Liver (tissue), 9 donors: ENCODE measurements around the gene CDCA4. TPM values are rescaled to one million over a fixed set of nuclear protein-coding genes. Genes with fewer than 3 reads are reported as not detected.
"Not testable (repeated sequence)": the region's sequence is repeated elsewhere in the genome, so short reads cannot be mapped to it uniquely, and the experiment has no call there.

Experiments used
- DNase-seq: peaks from one replicate; pipeline ENCODE4 v3.0.0-alpha.2; 2017; ENCODE audit warnings: low spot score
- H3K27ac ChIP-seq, 2 donors: one replicate each; pipeline ENCODE4 v1.7.0; 2013; ENCODE audit warnings: inconsistent platforms in 2 of 2, low read length in 2 of 2, control low read depth in 1 of 2, low read depth in 1 of 2, mild to moderate bottlenecking in 1 of 2
- H3K27me3 ChIP-seq, 4 donors: one replicate each; pipeline versions ENCODE4 v1.6.1 to v1.7.0; 2013; ENCODE audit warnings: low read length in 3 of 4, inconsistent platforms in 1 of 4, mild to moderate bottlenecking in 1 of 4, moderate library complexity in 1 of 4; ENCODE audit not compliant: control insufficient read depth in 4 of 4, insufficient read depth in 4 of 4
- H3K36me3 ChIP-seq, 4 donors: one replicate each; pipeline versions ENCODE4 v1.6.1 to v1.7.0; 2013; ENCODE audit warnings: low read length in 3 of 4, mild to moderate bottlenecking in 3 of 4, low read depth in 1 of 4, moderate library complexity in 1 of 4; ENCODE audit not compliant: control insufficient read depth in 4 of 4, insufficient read depth in 3 of 4
- H3K4me1 ChIP-seq, 4 donors: one replicate each; pipeline versions ENCODE4 v1.6.1 to v1.7.0; 2013; ENCODE audit warnings: low read length in 3 of 4, mild to moderate bottlenecking in 3 of 4, moderate library complexity in 1 of 4; ENCODE audit not compliant: control insufficient read depth in 4 of 4, insufficient read depth in 4 of 4
- H3K4me3 ChIP-seq, 3 donors: one replicate each; pipeline versions ENCODE4 v1.6.1 to v1.7.0; 2013; ENCODE audit warnings: low read length in 3 of 3, control low read depth in 1 of 3, low read depth in 1 of 3, mild to moderate bottlenecking in 1 of 3
- H3K9ac ChIP-seq, 2 donors: one replicate each; pipeline ENCODE4 v1.7.0; 2013; ENCODE audit warnings: low read length in 2 of 2, mild to moderate bottlenecking in 2 of 2, moderate library complexity in 2 of 2, control low read depth in 1 of 2, low read depth in 1 of 2
- H3K9me3 ChIP-seq, 4 donors: one replicate each; pipeline versions ENCODE4 v1.6.1 to v1.7.0; 2013; ENCODE audit warnings: low read length in 3 of 4; ENCODE audit not compliant: control insufficient read depth in 4 of 4
- ATF3 ChIP-seq: IDR thresholded peaks from 2 replicates; pipeline ENCODE4 v1.6.1; 2016; ENCODE audit warnings: antibody characterized with exemption
- EGR1 ChIP-seq, 2 donors: IDR thresholded peaks; 2 replicates each; pipeline ENCODE4 v1.6.1; 2016 to 2018; ENCODE audit warnings: antibody characterized with exemption in 2 of 2, low read depth in 2 of 2
- FOXA1 ChIP-seq: IDR thresholded peaks from 2 replicates; pipeline ENCODE4 v1.6.1; 2016; ENCODE audit warnings: antibody characterized with exemption
- FOXA2 ChIP-seq: IDR thresholded peaks from 2 replicates; pipeline ENCODE4 v1.6.1; 2016; ENCODE audit warnings: antibody characterized with exemption
- GABPA ChIP-seq, 2 donors: IDR thresholded peaks in 1 of 2; conservative IDR thresholded peaks in 1 of 2; 2 replicates each; pipeline ENCODE4 v1.6.1; 2016; ENCODE audit warnings: antibody characterized with exemption in 2 of 2, mild to moderate bottlenecking in 1 of 2, moderate library complexity in 1 of 2
- HNF4A ChIP-seq, 2 donors: conservative IDR thresholded peaks; 2 replicates each; pipeline ENCODE4 v1.6.1; 2016; ENCODE audit warnings: antibody characterized with exemption in 2 of 2, mild to moderate bottlenecking in 2 of 2
- HNF4G ChIP-seq: IDR thresholded peaks from 2 replicates; pipeline ENCODE4 v1.6.1; 2016; ENCODE audit warnings: antibody characterized with exemption
- JUND ChIP-seq, 2 donors: IDR thresholded peaks; 2 replicates each; pipeline ENCODE4 v1.6.1; 2016; ENCODE audit warnings: antibody characterized with exemption in 2 of 2
- NR2F2 ChIP-seq: IDR thresholded peaks from 2 replicates; pipeline ENCODE4 v1.6.1; 2016; ENCODE audit warnings: antibody characterized with exemption
- RAD21 ChIP-seq, 2 donors: IDR thresholded peaks; 2 replicates each; pipeline ENCODE4 v1.6.1; 2016; ENCODE audit warnings: antibody characterized with exemption in 2 of 2, mild to moderate bottlenecking in 2 of 2
- RXRA ChIP-seq, 2 donors: IDR thresholded peaks; 2 replicates each; pipeline ENCODE4 v1.6.1; 2017 to 2018; ENCODE audit warnings: antibody characterized with exemption in 2 of 2, mild to moderate bottlenecking in 1 of 2
- SP1 ChIP-seq: IDR thresholded peaks from 2 replicates; pipeline ENCODE4 v1.6.1; 2018; ENCODE audit warnings: antibody characterized with exemption, mild to moderate bottlenecking
- TAF1 ChIP-seq: conservative IDR thresholded peaks from 2 replicates; pipeline ENCODE4 v1.6.1; 2016; ENCODE audit warnings: antibody characterized with exemption, mild to moderate bottlenecking
- YY1 ChIP-seq: IDR thresholded peaks from 2 replicates; pipeline ENCODE4 v1.6.1; 2016; ENCODE audit warnings: antibody characterized with exemption, mild to moderate bottlenecking
- WGBS: extraction: QIAGEN DNeasy Blood & Tissue Kit; methylation state at CpG from one replicate; pipeline ENCODE4 v1.1.7; 2013; 5-methylcytosine and 5-hydroxymethylcytosine counted together
- polyA plus RNA-seq, 2 donors: library from polyadenylated mRNA; stranded (reverse) in 1 of 2; unstranded in 1 of 2; fragments of 200-250 nt in 1 of 2; fragments of >200 nt in 1 of 2; fragmentation: Nextera tagmentation in 1 of 2; extraction: Ambion mirVana in 1 of 2; gene quantifications; one replicate each; pipeline versions ENCODE4 v1.2.1 to v1.2.3, GENCODE V29; 2013 to 2015
- total RNA-seq, 2 donors: library from RNA; depleted of rRNA; stranded (reverse); fragments of >200 nt; gene quantifications; one replicate each; pipeline ENCODE4 v1.2.3, GENCODE V29; 2014
- TF ChIP-seq, protein P1 (sequence below): fragments of 150-350 bp; IDR thresholded peaks from 2 replicates; pipeline ENCODE4 v1.5.1; 2017; ENCODE audit warnings: improper control_type of control experiment, low read depth, low read length; ENCODE audit not compliant: missing input control
- TF ChIP-seq, protein P2 (sequence below): IDR thresholded peaks from 2 replicates; pipeline ENCODE4 v1.6.1; 2016; ENCODE audit warnings: antibody characterized with exemption, mild to moderate bottlenecking
- TF ChIP-seq, protein P3 (sequence below): IDR thresholded peaks from 2 replicates; pipeline ENCODE4 v1.6.1; 2016; ENCODE audit warnings: antibody characterized with exemption
- TF ChIP-seq, protein P4 (sequence below): IDR thresholded peaks from 2 replicates; pipeline ENCODE4 v1.6.1; 2016; ENCODE audit warnings: antibody characterized with exemption
- donor health status: healthy.
- donor health status: healthy.
- donor health status: healthy.
- donor health status: healthy.
- donor health status: healthy.

The CDCA4 gene
- total and polyA plus RNA-seq, 4 donors = 1.2 to 34.5 (median 2.7) TPM

DNA sequence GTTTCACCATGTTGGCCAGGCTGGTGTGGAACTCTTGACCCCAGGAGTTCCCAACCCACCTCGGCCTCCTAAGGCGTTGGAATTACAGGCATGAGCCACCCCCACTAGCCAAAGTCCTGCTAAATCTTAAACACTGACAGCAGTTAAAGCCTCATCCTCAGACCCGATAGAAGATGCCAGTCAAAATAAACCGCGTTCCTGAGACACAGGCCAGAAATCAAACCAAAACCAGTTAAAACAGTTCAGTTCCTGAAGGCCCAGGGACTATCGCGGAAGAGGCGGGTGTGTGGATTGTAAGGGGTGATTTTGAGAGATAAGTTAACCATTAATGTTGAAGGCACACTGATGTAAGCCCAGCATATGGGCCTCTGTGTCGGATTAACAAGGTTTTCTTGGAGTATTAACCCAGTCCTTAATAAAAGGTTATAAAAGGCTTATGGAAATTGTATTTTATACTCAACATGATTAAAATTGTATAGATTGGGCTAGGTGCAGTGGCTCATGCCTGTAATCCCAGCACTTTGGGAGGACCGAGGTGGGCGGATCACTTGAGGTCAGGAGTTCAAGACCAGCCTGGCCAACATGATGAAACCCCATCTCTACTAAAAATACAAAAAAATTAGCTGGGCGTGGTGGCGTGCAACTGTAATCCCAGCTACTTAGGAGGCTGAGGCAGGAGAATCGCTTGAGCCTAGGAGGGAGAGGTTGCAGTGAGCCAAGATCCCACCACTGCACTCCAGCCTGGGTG, 18.7 kb upstream of the CDCA4 start:
- Histone ChIP-seq H3K4me1 (no peaks in the 10 kb centered on the region), H3K9me3 (no peaks in the 10 kb centered on the region), H3K27ac (no peak overlapping the region), H3K9ac (no peak overlapping the region), H3K4me3 (no peak overlapping the region), H3K27me3 (no peaks in the 10 kb centered on the region), H3K36me3 (no peaks in the 10 kb centered on the region)
- WGBS = 74% methylated on average over 14 of the region's 14 CpGs
- DNase-seq = no peak
- TF ChIP-seq YY1 (no peak), JUND (IDR thresholded peaks at IDR 0.05) (no peak), EGR1 (IDR thresholded peaks at IDR 0.05; ENCODE audit: low read depth in 2 of 2) (no peak), FOXA2 (no peak), NR2F2 (no peak), ATF3 (no peak), TAF1 (no peak), SP1 (no peak), FOXA1 (no peak), RXRA (IDR thresholded peaks at IDR 0.05) (no peak), HNF4A (conservative IDR thresholded peaks at IDR 0.05) (no peak), RAD21 (IDR thresholded peaks at IDR 0.05) (no peak), HNF4G (no peak), GABPA (IDR thresholded peaks at IDR 0.05 in 1 of 2, conservative IDR thresholded peaks at IDR 0.05 in 1 of 2) (no peak)
- TF ChIP-seq, protein P1, sequence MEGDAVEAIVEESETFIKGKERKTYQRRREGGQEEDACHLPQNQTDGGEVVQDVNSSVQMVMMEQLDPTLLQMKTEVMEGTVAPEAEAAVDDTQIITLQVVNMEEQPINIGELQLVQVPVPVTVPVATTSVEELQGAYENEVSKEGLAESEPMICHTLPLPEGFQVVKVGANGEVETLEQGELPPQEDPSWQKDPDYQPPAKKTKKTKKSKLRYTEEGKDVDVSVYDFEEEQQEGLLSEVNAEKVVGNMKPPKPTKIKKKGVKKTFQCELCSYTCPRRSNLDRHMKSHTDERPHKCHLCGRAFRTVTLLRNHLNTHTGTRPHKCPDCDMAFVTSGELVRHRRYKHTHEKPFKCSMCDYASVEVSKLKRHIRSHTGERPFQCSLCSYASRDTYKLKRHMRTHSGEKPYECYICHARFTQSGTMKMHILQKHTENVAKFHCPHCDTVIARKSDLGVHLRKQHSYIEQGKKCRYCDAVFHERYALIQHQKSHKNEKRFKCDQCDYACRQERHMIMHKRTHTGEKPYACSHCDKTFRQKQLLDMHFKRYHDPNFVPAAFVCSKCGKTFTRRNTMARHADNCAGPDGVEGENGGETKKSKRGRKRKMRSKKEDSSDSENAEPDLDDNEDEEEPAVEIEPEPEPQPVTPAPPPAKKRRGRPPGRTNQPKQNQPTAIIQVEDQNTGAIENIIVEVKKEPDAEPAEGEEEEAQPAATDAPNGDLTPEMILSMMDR = no peak
- TF ChIP-seq, protein P2, sequence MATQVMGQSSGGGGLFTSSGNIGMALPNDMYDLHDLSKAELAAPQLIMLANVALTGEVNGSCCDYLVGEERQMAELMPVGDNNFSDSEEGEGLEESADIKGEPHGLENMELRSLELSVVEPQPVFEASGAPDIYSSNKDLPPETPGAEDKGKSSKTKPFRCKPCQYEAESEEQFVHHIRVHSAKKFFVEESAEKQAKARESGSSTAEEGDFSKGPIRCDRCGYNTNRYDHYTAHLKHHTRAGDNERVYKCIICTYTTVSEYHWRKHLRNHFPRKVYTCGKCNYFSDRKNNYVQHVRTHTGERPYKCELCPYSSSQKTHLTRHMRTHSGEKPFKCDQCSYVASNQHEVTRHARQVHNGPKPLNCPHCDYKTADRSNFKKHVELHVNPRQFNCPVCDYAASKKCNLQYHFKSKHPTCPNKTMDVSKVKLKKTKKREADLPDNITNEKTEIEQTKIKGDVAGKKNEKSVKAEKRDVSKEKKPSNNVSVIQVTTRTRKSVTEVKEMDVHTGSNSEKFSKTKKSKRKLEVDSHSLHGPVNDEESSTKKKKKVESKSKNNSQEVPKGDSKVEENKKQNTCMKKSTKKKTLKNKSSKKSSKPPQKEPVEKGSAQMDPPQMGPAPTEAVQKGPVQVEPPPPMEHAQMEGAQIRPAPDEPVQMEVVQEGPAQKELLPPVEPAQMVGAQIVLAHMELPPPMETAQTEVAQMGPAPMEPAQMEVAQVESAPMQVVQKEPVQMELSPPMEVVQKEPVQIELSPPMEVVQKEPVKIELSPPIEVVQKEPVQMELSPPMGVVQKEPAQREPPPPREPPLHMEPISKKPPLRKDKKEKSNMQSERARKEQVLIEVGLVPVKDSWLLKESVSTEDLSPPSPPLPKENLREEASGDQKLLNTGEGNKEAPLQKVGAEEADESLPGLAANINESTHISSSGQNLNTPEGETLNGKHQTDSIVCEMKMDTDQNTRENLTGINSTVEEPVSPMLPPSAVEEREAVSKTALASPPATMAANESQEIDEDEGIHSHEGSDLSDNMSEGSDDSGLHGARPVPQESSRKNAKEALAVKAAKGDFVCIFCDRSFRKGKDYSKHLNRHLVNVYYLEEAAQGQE = no peak
- TF ChIP-seq, protein P3, sequence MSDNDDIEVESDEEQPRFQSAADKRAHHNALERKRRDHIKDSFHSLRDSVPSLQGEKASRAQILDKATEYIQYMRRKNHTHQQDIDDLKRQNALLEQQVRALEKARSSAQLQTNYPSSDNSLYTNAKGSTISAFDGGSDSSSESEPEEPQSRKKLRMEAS = no peak
- TF ChIP-seq, protein P4, sequence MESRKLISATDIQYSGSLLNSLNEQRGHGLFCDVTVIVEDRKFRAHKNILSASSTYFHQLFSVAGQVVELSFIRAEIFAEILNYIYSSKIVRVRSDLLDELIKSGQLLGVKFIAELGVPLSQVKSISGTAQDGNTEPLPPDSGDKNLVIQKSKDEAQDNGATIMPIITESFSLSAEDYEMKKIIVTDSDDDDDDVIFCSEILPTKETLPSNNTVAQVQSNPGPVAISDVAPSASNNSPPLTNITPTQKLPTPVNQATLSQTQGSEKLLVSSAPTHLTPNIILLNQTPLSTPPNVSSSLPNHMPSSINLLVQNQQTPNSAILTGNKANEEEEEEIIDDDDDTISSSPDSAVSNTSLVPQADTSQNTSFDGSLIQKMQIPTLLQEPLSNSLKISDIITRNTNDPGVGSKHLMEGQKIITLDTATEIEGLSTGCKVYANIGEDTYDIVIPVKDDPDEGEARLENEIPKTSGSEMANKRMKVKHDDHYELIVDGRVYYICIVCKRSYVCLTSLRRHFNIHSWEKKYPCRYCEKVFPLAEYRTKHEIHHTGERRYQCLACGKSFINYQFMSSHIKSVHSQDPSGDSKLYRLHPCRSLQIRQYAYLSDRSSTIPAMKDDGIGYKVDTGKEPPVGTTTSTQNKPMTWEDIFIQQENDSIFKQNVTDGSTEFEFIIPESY = no peak

GRCh38 chr14:105035616-105036015, 14.7 kb upstream of the CDCA4 start:
- not testable (repeated sequence) for H3K4me1 ChIP-seq, DNase-seq

More at GRCh38 chr14:105035616-105036015, 14.7 kb upstream of the CDCA4 start:
- not testable (repeated sequence) for H3K4me3 ChIP-seq, H3K9me3 ChIP-seq, H3K27ac ChIP-seq, H3K27me3 ChIP-seq, H3K9ac ChIP-seq, H3K36me3 ChIP-seq
- WGBS = 78% methylated on average over 2 of the region's 2 CpGs
